BE2C (cell line): ENCODE measurements around the gene NSF.
"Not testable (repeated sequence)": the region's sequence is repeated elsewhere in the genome, so short reads cannot be mapped to it uniquely, and the experiment has no call there.

ENCODE experiments used
- DNase-seq: peaks from one replicate; pipeline ENCODE4 v3.0.0-alpha.2; 2020
- H3K27me3 ChIP-seq: fragments of 250-450 bp; sonication (Bioruptor Pico); 2 replicates; pipeline ENCODE4 v1.5.1; 2020; ENCODE audit warnings: mild to moderate bottlenecking
- H3K36me3 ChIP-seq: fragments of 250-450 bp; sonication (Bioruptor Pico); 2 replicates; pipeline ENCODE4 v1.5.1; 2020; ENCODE audit warnings: mild to moderate bottlenecking
- H3K4me1 ChIP-seq: fragments of 250-450 bp; sonication (Bioruptor Pico); 2 replicates; pipeline ENCODE4 v1.5.1; 2020
- H3K4me3 ChIP-seq: 2 replicates; pipeline ENCODE4 v1.5.1; 2011; ENCODE audit warnings: low read depth, low read length
- H3K9me3 ChIP-seq: fragments of 250-450 bp; sonication (Bioruptor Pico); 2 replicates; pipeline ENCODE4 v1.5.1; 2020
- TF ChIP-seq, protein P1 (sequence below): IDR thresholded peaks from 2 replicates; pipeline ENCODE4 v1.5.1; 2012; ENCODE audit warnings: mild to moderate bottlenecking, low read depth, low read length

Gene NSF

DNA sequence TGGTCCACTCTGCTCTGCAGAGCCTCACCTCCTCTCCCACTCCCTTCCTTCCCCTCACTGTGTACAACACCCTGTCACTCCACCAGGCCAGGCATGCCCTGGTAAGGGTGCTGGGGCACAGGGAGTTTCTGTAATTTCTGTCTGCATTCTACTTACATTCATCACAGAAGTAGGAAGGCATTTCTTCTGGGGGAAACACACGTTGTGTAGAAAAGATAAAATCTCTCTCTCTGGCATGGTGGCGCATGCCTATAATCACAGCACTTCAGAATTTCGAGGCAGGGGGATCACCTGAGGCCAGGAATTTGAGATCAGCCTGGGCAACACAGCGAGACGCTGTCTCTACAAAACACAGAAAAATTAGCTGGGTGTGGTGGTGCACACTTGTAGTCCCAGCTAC lies 201.1 kb downstream of the NSF start:
- no peak for DNase-seq
- Histone ChIP-seq H3K9me3 (no peaks in the 10 kb centered on the region), H3K4me1 (no peaks in the 10 kb centered on the region), H3K27me3 (no peaks in the 10 kb centered on the region), H3K36me3 (no peaks in the 10 kb centered on the region), H3K4me3 (no peak overlapping the region)
- TF ChIP-seq, protein P1, sequence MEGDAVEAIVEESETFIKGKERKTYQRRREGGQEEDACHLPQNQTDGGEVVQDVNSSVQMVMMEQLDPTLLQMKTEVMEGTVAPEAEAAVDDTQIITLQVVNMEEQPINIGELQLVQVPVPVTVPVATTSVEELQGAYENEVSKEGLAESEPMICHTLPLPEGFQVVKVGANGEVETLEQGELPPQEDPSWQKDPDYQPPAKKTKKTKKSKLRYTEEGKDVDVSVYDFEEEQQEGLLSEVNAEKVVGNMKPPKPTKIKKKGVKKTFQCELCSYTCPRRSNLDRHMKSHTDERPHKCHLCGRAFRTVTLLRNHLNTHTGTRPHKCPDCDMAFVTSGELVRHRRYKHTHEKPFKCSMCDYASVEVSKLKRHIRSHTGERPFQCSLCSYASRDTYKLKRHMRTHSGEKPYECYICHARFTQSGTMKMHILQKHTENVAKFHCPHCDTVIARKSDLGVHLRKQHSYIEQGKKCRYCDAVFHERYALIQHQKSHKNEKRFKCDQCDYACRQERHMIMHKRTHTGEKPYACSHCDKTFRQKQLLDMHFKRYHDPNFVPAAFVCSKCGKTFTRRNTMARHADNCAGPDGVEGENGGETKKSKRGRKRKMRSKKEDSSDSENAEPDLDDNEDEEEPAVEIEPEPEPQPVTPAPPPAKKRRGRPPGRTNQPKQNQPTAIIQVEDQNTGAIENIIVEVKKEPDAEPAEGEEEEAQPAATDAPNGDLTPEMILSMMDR = no peak

- no peaks in the 10 kb centered on the region for H3K9me3 ChIP-seq
- TF ChIP-seq, protein P1 = no peak
- no peak for DNase-seq
- H3K4me3 ChIP-seq = no peak overlapping the region
- no peaks in the 10 kb centered on the region for H3K4me1 ChIP-seq
- no peaks in the 10 kb centered on the region for H3K27me3 ChIP-seq
- H3K36me3 ChIP-seq = no peaks in the 10 kb centered on the region
Measured at GRCh38 chr17:46792071-46792470, 201.6 kb downstream of the NSF start.

DNA sequence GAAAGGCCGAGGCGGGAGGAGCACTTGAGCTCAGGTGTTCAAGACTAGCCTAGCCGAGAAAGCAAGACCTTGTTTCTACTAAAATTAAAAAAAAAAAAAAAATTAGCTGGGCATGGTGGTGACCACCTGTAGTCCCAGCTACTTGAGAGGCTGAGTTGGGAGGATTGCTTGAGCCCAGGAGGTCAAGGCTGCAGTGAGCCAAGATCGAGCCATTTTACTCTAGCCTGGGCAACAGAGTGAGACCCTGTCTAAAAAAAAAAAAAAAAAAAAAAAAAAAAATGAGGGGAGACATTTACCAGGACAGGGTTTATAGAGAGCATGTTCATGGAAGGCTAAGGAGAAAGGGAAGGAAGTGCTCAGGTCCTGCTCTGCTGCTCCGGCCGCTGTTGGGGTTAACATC lies 202.6 kb downstream of the NSF start:
- not testable (repeated sequence) for H3K9me3 ChIP-seq, H3K27me3 ChIP-seq, H3K36me3 ChIP-seq, H3K4me1 ChIP-seq, H3K4me3 ChIP-seq, DNase-seq

GRCh38 chr17:46793541-46793940 lies 203.1 kb downstream of the NSF start:
- Histone ChIP-seq H3K27me3 (no peaks in the 10 kb centered on the region), H3K36me3 (no peaks in the 10 kb centered on the region), H3K4me1 (no peaks in the 10 kb centered on the region), H3K4me3 (no peak overlapping the region), H3K9me3 (no peaks in the 10 kb centered on the region)
- TF ChIP-seq, protein P1 = no peak
- no peak for DNase-seq

- H3K36me3 ChIP-seq = no peaks in the 10 kb centered on the region
- H3K27me3 ChIP-seq = no peaks in the 10 kb centered on the region
- no peak for DNase-seq
- no peaks in the 10 kb centered on the region for H3K9me3 ChIP-seq
- H3K4me1 ChIP-seq = no peaks in the 10 kb centered on the region
- no peak overlapping the region for H3K4me3 ChIP-seq
- TF ChIP-seq, protein P1 = no peak
Measured at GRCh38 chr17:46794318-46794717, 203.8 kb downstream of the NSF start.

GRCh38 chr17:46795379-46795952 lies 205.0 kb downstream of the NSF start:
- no peaks in the 10 kb centered on the region for H3K9me3 ChIP-seq
- no peak overlapping the region for H3K4me3 ChIP-seq
- H3K36me3 ChIP-seq = no peaks in the 10 kb centered on the region
- DNase-seq = no peak
- TF ChIP-seq, protein P1 = no peak
- no peaks in the 10 kb centered on the region for H3K4me1 ChIP-seq
- no peaks in the 10 kb centered on the region for H3K27me3 ChIP-seq

DNA sequence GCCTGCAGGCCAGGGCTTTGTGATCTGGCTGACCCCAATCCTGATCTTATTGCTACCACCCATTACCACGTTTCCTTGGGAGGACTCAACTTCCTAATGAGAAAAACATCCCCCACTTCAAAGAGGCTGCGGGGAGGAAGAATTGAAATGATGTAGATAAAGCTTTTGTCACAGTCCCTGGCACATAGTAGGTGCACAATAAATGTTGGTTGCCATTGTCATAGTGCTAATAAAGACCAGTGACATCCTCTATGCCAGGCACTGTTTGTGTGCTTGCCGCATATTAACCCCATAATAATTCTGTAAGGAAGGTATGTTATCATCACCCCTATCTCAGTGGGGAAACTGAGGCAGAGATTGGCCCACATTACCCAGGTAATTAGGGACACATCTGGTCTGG lies 205.6 kb downstream of the NSF start:
- H3K9me3 ChIP-seq = no peaks in the 10 kb centered on the region
- TF ChIP-seq, protein P1 = no peak
- H3K27me3 ChIP-seq = no peaks in the 10 kb centered on the region
- no peak overlapping the region for H3K4me3 ChIP-seq
- H3K36me3 ChIP-seq = no peaks in the 10 kb centered on the region
- no peaks in the 10 kb centered on the region for H3K4me1 ChIP-seq
- no peak for DNase-seq
